DMS53 treated with DMSO at 0.1 percent for 48 hours (cell line): Measurements from ENCODE around the gene FETUB.
A peak's percentile ranks its signal among the peaks of the same experiment; 100 is the strongest.

ENCODE experiments used
- DNase-seq: peaks from one replicate; lab custom pipeline; 2025; ENCODE audit not compliant: unreplicated experiment; lab: John Stamatoyannopoulos, UW

FETUB gene

GRCh38 chr3:186639778-186640472, at the start of gene FETUB:
Gene FETUB (plus strand): TSS chr3:186640399. CDS start chr3:186640461, 62 bp downstream.
- DNase-seq: no peak

- no peak for DNase-seq
These were observed 49.5 kb upstream of the FETUB start for GRCh38 chr3:186590580-186591295.

- no peak for DNase-seq
These were observed 47.5 kb upstream of the FETUB start for GRCh38 chr3:186592682-186593081.

GRCh38 chr3:186593862-186594261, 46.3 kb upstream of the FETUB start:
- DNase-seq: no peak

GRCh38 chr3:186594591-186595113, 45.5 kb upstream of the FETUB start:
- no peak for DNase-seq

- no peak for DNase-seq
These were observed 43.5 kb upstream of the FETUB start for GRCh38 chr3:186596568-186597287.

GRCh38 chr3:186598108-186598784, 42.0 kb upstream of the FETUB start:
- DNase-seq: no peak

- no peak for DNase-seq
These were observed 41.4 kb upstream of the FETUB start for GRCh38 chr3:186598794-186599141.

GRCh38 chr3:186599142-186599784, 40.9 kb upstream of the FETUB start:
- no peak for DNase-seq

- no peak for DNase-seq
These were observed 40.4 kb upstream of the FETUB start for GRCh38 chr3:186599785-186600166.

- DNase-seq: no peak
These were observed 39.3 kb upstream of the FETUB start for GRCh38 chr3:186600896-186601295.

GRCh38 chr3:186603159-186603558, 37.0 kb upstream of the FETUB start:
- no peak for DNase-seq

- DNase-seq: no peak
These were observed 35.1 kb upstream of the FETUB start for GRCh38 chr3:186605078-186605477.

- peak; percentile 16 for DNase-seq
These were observed 34.3 kb upstream of the FETUB start for GRCh38 chr3:186605561-186606545.

- DNase-seq: no peak
These were observed 31.5 kb upstream of the FETUB start for GRCh38 chr3:186608624-186609215.

- no peak for DNase-seq
These were observed 30.8 kb upstream of the FETUB start for GRCh38 chr3:186609247-186609868.

GRCh38 chr3:186612065-186612464, 28.1 kb upstream of the FETUB start:
- DNase-seq: no peak

GRCh38 chr3:186612721-186613636, 27.2 kb upstream of the FETUB start, which contains the start of gene AHSG:
Gene AHSG (plus strand): TSS chr3:186613060. CDS start chr3:186613142, 82 bp downstream.
- no peak for DNase-seq
